Measurements from ENCODE around the gene WDR82. TPM values are rescaled to one million over a fixed set of nuclear protein-coding genes. Genes with fewer than 3 reads are reported as not detected.

WDR82 gene
- total RNA-seq: 61.0 TPM
- long read RNA-seq, full-length matches to known transcripts: 8 of 21 reads
- long read RNA-seq, partial matches to known transcripts: 7 of 21 reads
- long read RNA-seq, other reads (novel, unspliced or antisense): 6 of 21 reads

- peak; percentile 97 for ATAC-seq (ENCODE audit: poor library complexity)
- intact Hi-C loops (cut with DNase I): loop anchor here (5.0 kb wide), 1 partner anchor 41 kb away; the partner anchor contains the start of gene TWF2
- peak; percentile 99 for DNase-seq
Measured at GRCh38 chr3:52278510-52279069, at the start of gene WDR82. Gene WDR82 (minus strand): TSS chr3:52278649. CDS start chr3:52278361, 288 bp downstream.

GRCh38 chr3:52327486-52328290, 49.2 kb upstream of the WDR82 start:
- peak; percentile 29 for DNase-seq
- ATAC-seq (ENCODE audit: poor library complexity): no peak
- intact Hi-C loops (cut with DNase I): no loop called here

- DNase-seq (peak; percentile 26), ATAC-seq (ENCODE audit: poor library complexity) (no peak)
- intact Hi-C loops (cut with DNase I): no loop called here
Measured at GRCh38 chr3:52326976-52327375, 48.5 kb upstream of the WDR82 start.

GRCh38 chr3:52325686-52326085, 47.2 kb upstream of the WDR82 start:
- DNase-seq: no peak
- intact Hi-C loops (cut with DNase I): no loop called here
- ATAC-seq (ENCODE audit: poor library complexity): no peak

- no peak for DNase-seq
Measured at GRCh38 chr3:52324676-52325075, 46.2 kb upstream of the WDR82 start.

GRCh38 chr3:52323526-52324295, 45.3 kb upstream of the WDR82 start:
- intact Hi-C loops (cut with DNase I): no loop called here
- DNase-seq (no peak), ATAC-seq (ENCODE audit: poor library complexity) (peak; percentile 38)

More at GRCh38 chr3:52324676-52325075, 46.2 kb upstream of the WDR82 start:
- no peak for ATAC-seq (ENCODE audit: poor library complexity)
- intact Hi-C loops (cut with DNase I): no loop called here

- intact Hi-C loops (cut with DNase I): no loop called here
- ATAC-seq (ENCODE audit: poor library complexity): no peak
- DNase-seq: no peak
Measured at GRCh38 chr3:52322466-52322865, 44.0 kb upstream of the WDR82 start.

- DNase-seq (no peak), ATAC-seq (ENCODE audit: poor library complexity) (no peak)
- intact Hi-C loops (cut with DNase I): no loop called here
Measured at GRCh38 chr3:52321481-52321880, 43.0 kb upstream of the WDR82 start.

GRCh38 chr3:52319921-52320595, 41.6 kb upstream of the WDR82 start:
- intact Hi-C loops (cut with DNase I): no loop called here
- ATAC-seq (ENCODE audit: poor library complexity) (no peak), DNase-seq (peak; percentile 17)

GRCh38 chr3:52318186-52318816, 39.9 kb upstream of the WDR82 start:
- ATAC-seq (ENCODE audit: poor library complexity): peak; percentile 59
- intact Hi-C loops (cut with DNase I): no loop called here
- no peak for DNase-seq

GRCh38 chr3:52317208-52318000, 39.0 kb upstream of the WDR82 start:
- intact Hi-C loops (cut with DNase I): no loop called here
- DNase-seq (peak; percentile 78), ATAC-seq (ENCODE audit: poor library complexity) (peak; percentile 91)

- ATAC-seq (ENCODE audit: poor library complexity) (no peak), DNase-seq (peak; percentile 15)
- intact Hi-C loops (cut with DNase I): no loop called here
Measured at GRCh38 chr3:52315977-52316764, 37.7 kb upstream of the WDR82 start, which contains the start of gene DNAH1. Gene DNAH1 (plus strand): TSS chr3:52316319. CDS start chr3:52322443, 6,124 bp downstream.

GRCh38 chr3:52315006-52315405, 36.6 kb upstream of the WDR82 start:
- DNase-seq (no peak), ATAC-seq (ENCODE audit: poor library complexity) (no peak)
- intact Hi-C loops (cut with DNase I): no loop called here

GRCh38 chr3:52314489-52314888, 36.0 kb upstream of the WDR82 start:
- ATAC-seq (ENCODE audit: poor library complexity) (no peak), DNase-seq (no peak)
- intact Hi-C loops (cut with DNase I): no loop called here

GRCh38 chr3:52313774-52314188, 35.3 kb upstream of the WDR82 start:
- peak; percentile 31 for ATAC-seq (ENCODE audit: poor library complexity)
- intact Hi-C loops (cut with DNase I): no loop called here
- no peak for DNase-seq

GRCh38 chr3:52313188-52313773, 34.8 kb upstream of the WDR82 start:
- intact Hi-C loops (cut with DNase I): no loop called here
- DNase-seq (no peak), ATAC-seq (ENCODE audit: poor library complexity) (no peak)

Data from Right ventricle myocardium superior (tissue), 1 donor.